MM.1S (cell line): ENCODE data around the gene LMCD1.

Experiments used
- DNase-seq: peaks from one replicate; pipeline ENCODE4 v3.0.0-alpha.2; 2015
- H2AFZ ChIP-seq: fragments of 300-600 bp; sonication (generic); 2 replicates; pipeline ENCODE4 v1.6.0; 2016; ENCODE audit warnings: antibody characterized with exemption, low read length
- H3F3A ChIP-seq: fragments of 300-600 bp; sonication (generic); 2 replicates; pipeline ENCODE4 v1.6.1; 2016; ENCODE audit warnings: mild to moderate bottlenecking, antibody characterized with exemption, low read length, moderate library complexity, mixed read lengths; ENCODE audit not compliant: insufficient read depth
- H3K27ac ChIP-seq: fragments of 300-600 bp; sonication (generic); 2 replicates; pipeline ENCODE4 v1.5.1; 2016; ENCODE audit warnings: mild to moderate bottlenecking, low read length
- H3K27me3 ChIP-seq: fragments of 300-600 bp; sonication (generic); replicated peaks from 2 replicates; pipeline ENCODE4 v1.6.0; 2016; ENCODE audit warnings: low read length; ENCODE audit not compliant: insufficient read depth
- H3K36me3 ChIP-seq: fragments of 300-600 bp; sonication (generic); replicated peaks from 2 replicates; pipeline ENCODE4 v1.6.1; 2016; ENCODE audit warnings: mild to moderate bottlenecking, low read length, mixed read lengths; ENCODE audit not compliant: insufficient read depth
- H3K4me1 ChIP-seq: fragments of 300-600 bp; sonication (generic); 2 replicates; pipeline ENCODE4 v1.6.1; 2016; ENCODE audit warnings: low read length, mixed read lengths
- H3K4me2 ChIP-seq: fragments of 300-600 bp; sonication (generic); 2 replicates; pipeline ENCODE4 v1.6.0; 2016; ENCODE audit warnings: low read depth, low read length
- H3K4me3 ChIP-seq: fragments of 300-600 bp; sonication (generic); 2 replicates; pipeline ENCODE4 v1.5.1; 2016; ENCODE audit warnings: low read length, mixed read lengths
- H3K79me2 ChIP-seq: fragments of 300-600 bp; sonication (generic); 2 replicates; pipeline ENCODE4 v1.6.1; 2016; ENCODE audit warnings: mixed run types, low read length, mixed read lengths
- H3K9ac ChIP-seq: fragments of 300-600 bp; sonication (generic); 2 replicates; pipeline ENCODE4 v1.6.1; 2016; ENCODE audit warnings: low read length, mixed read lengths
- H3K9me2 ChIP-seq: fragments of 300-600 bp; sonication (generic); replicated peaks from 2 replicates; pipeline ENCODE4 v1.6.1; 2016; ENCODE audit warnings: mild to moderate bottlenecking, low read length, mixed read lengths; ENCODE audit not compliant: insufficient read depth
- H3K9me3 ChIP-seq: fragments of 300-600 bp; sonication (generic); replicated peaks from 2 replicates; pipeline ENCODE4 v1.6.1; 2016; ENCODE audit warnings: mild to moderate bottlenecking, low read length, mixed read lengths; ENCODE audit not compliant: insufficient read depth
- H4K20me1 ChIP-seq: fragments of 300-600 bp; sonication (generic); 2 replicates; pipeline ENCODE4 v1.6.1; 2016; ENCODE audit warnings: mild to moderate bottlenecking, low read length, moderate library complexity, mixed read lengths; ENCODE audit not compliant: insufficient read depth
- CTCF ChIP-seq: fragments of 300-600 bp; sonication (generic); IDR thresholded peaks from 2 replicates; pipeline ENCODE4 v1.5.1; 2016; ENCODE audit warnings: antibody characterized with exemption, low read length, mixed read lengths
- EZH2 ChIP-seq: fragments of 300-600 bp; sonication (generic); optimal IDR thresholded peaks from 2 replicates; pipeline ENCODE3; 2017; ENCODE audit warnings: low read depth, mild to moderate bottlenecking, antibody characterized with exemption, low read length, mixed read lengths
- EZH2phosphoT487 ChIP-seq: fragments of 300-600 bp; sonication (generic); IDR thresholded peaks from 2 replicates; pipeline ENCODE4 v1.6.1; 2018; ENCODE audit warnings: antibody characterized with exemption, low read length

The LMCD1 gene

GRCh38 chr3:8548502-8549275, 47.1 kb downstream of the LMCD1 start:
- H3F3A ChIP-seq, result no peaks in the 10 kb centered on the region
- no peaks in the 10 kb centered on the region for H3K4me1 ChIP-seq
- no peaks in the 10 kb centered on the region for H3K79me2 ChIP-seq
- H4K20me1 ChIP-seq, result no peaks in the 10 kb centered on the region
- no peak overlapping the region for H2AFZ ChIP-seq
- no peaks in the 10 kb centered on the region for H3K36me3 ChIP-seq
- H3K4me3 ChIP-seq, result no peak overlapping the region
- H3K27me3 ChIP-seq, result no peaks in the 10 kb centered on the region
- no peak for DNase-seq
- H3K9me2 ChIP-seq, result no peaks in the 10 kb centered on the region
- no peak overlapping the region for H3K9ac ChIP-seq
- no peaks in the 10 kb centered on the region for H3K9me3 ChIP-seq
- H3K27ac ChIP-seq, result no peak overlapping the region
- TF ChIP-seq CTCF, result no peak
- no peak for TF ChIP-seq EZH2
- no peak for TF ChIP-seq EZH2phosphoT487
- no peak overlapping the region for H3K4me2 ChIP-seq

- Histone ChIP-seq H3K36me3 (no peaks in the 10 kb centered on the region), H3K4me1 (no peaks in the 10 kb centered on the region), H3K9me3 (no peaks in the 10 kb centered on the region), H3K79me2 (no peaks in the 10 kb centered on the region), H3K27ac (no peak overlapping the region), H3K4me2 (no peak overlapping the region), H3K27me3 (no peaks in the 10 kb centered on the region), H3F3A (no peaks in the 10 kb centered on the region), H3K9ac (no peak overlapping the region), H3K9me2 (no peaks in the 10 kb centered on the region), H2AFZ (no peak overlapping the region), H3K4me3 (no peak overlapping the region), H4K20me1 (no peaks in the 10 kb centered on the region)
- no peak for DNase-seq
- TF ChIP-seq EZH2phosphoT487, result no peak
- TF ChIP-seq EZH2, result no peak
- TF ChIP-seq CTCF, result no peak
Observed at GRCh38 chr3:8549354-8549753, 47.7 kb downstream of the LMCD1 start.

GRCh38 chr3:8550611-8551010, 49.0 kb downstream of the LMCD1 start:
- Histone ChIP-seq H4K20me1 (no peaks in the 10 kb centered on the region), H3K4me1 (no peaks in the 10 kb centered on the region), H3K79me2 (no peaks in the 10 kb centered on the region), H3K27ac (no peak overlapping the region), H3K4me3 (no peak overlapping the region), H3K27me3 (no peaks in the 10 kb centered on the region), H2AFZ (no peak overlapping the region), H3K9ac (no peak overlapping the region), H3K4me2 (no peak overlapping the region), H3K9me2 (no peaks in the 10 kb centered on the region), H3F3A (no peaks in the 10 kb centered on the region), H3K36me3 (no peaks in the 10 kb centered on the region), H3K9me3 (no peaks in the 10 kb centered on the region)
- DNase-seq, result no peak
- TF ChIP-seq EZH2, result no peak
- no peak for TF ChIP-seq CTCF
- TF ChIP-seq EZH2phosphoT487, result no peak
